GM23338 (cell line): Measurements from ENCODE around the gene SLC35F4. TPM values are rescaled to one million over a fixed set of nuclear protein-coding genes. Genes with fewer than 3 reads are reported as not detected.

Experiments used
- ATAC-seq: fragments of 200-7000 bp; cut with Tn5 transposase; 3 replicates; pipeline ENCODE4 v1.9.1; 2020
- DNase-seq: peaks from one replicate; pipeline ENCODE4 v3.0.0-alpha.2; 2015; ENCODE audit warnings: low spot score
- H2AFZ ChIP-seq: fragments of 200-600 bp; sonication (generic); 2 replicates; pipeline ENCODE4 v1.8.0; 2016; ENCODE audit warnings: antibody characterized with exemption, mild to moderate bottlenecking, moderate library complexity
- H3F3A ChIP-seq: fragments of 200-600 bp; sonication (generic); replicated peaks from 2 replicates; pipeline ENCODE4 v1.8.0; 2017; ENCODE audit warnings: antibody characterized with exemption, mixed run types, low read depth
- H3K27ac ChIP-seq: fragments of 200-600 bp; sonication (generic); 2 replicates; pipeline ENCODE4 v1.6.1; 2016; ENCODE audit warnings: low read depth
- H3K27me3 ChIP-seq: fragments of 200-600 bp; sonication (generic); 2 replicates; pipeline ENCODE4 v1.8.0; 2016; ENCODE audit warnings: mild to moderate bottlenecking, mixed run types, moderate library complexity; ENCODE audit not compliant: insufficient read depth
- H3K36me3 ChIP-seq: fragments of 200-600 bp; sonication (generic); 2 replicates; pipeline ENCODE4 v1.8.0; 2016; ENCODE audit warnings: mild to moderate bottlenecking; ENCODE audit not compliant: insufficient read depth
- H3K4me1 ChIP-seq: fragments of 200-600 bp; sonication (generic); 2 replicates; pipeline ENCODE4 v1.8.0; 2016; ENCODE audit warnings: mild to moderate bottlenecking, moderate library complexity; ENCODE audit not compliant: insufficient read depth
- H3K4me2 ChIP-seq: fragments of 200-600 bp; sonication (generic); 2 replicates; pipeline ENCODE4 v1.7.1; 2017; ENCODE audit warnings: mixed run types
- H3K4me3 ChIP-seq: fragments of 200-600 bp; sonication (generic); 2 replicates; pipeline ENCODE4 v1.6.1; 2016; ENCODE audit warnings: mixed run types
- H3K79me2 ChIP-seq: fragments of 200-600 bp; sonication (generic); replicated peaks from 2 replicates; pipeline ENCODE4 v1.8.0; 2017; ENCODE audit warnings: mild to moderate bottlenecking; ENCODE audit not compliant: insufficient read depth
- H3K9me2 ChIP-seq: fragments of 200-600 bp; sonication (generic); 2 replicates; pipeline ENCODE4 v1.8.0; 2017; ENCODE audit not compliant: insufficient read depth
- H4K20me1 ChIP-seq: fragments of 200-600 bp; sonication (generic); replicated peaks from 2 replicates; pipeline ENCODE4 v1.8.0; 2017; ENCODE audit warnings: mild to moderate bottlenecking; ENCODE audit not compliant: insufficient read depth
- H3K27ac Mint-ChIP-seq: 2 replicates; pipeline ENCODE4 v1.8.0; 2020; ENCODE audit warnings: inconsistent platforms, mild to moderate bottlenecking, moderate library complexity, mixed read lengths
- H3K27me3 Mint-ChIP-seq: 3 replicates; pipeline ENCODE4 v1.8.0; 2022; ENCODE audit warnings: low read depth, mild to moderate bottlenecking, moderate library complexity, mixed read lengths, inconsistent platforms; ENCODE audit not compliant: insufficient read depth, poor library complexity
- H3K36me3 Mint-ChIP-seq: 3 replicates; pipeline ENCODE4 v1.8.0; 2021; ENCODE audit warnings: low read depth, mild to moderate bottlenecking, inconsistent platforms, moderate library complexity, mixed read lengths
- H3K4me1 Mint-ChIP-seq: 3 replicates; pipeline ENCODE4 v1.8.0; 2020; ENCODE audit warnings: mild to moderate bottlenecking, inconsistent platforms, mixed read lengths
- H3K4me3 Mint-ChIP-seq: 3 replicates; pipeline ENCODE4 v1.8.0; 2021; ENCODE audit warnings: moderate library complexity, mild to moderate bottlenecking, inconsistent platforms, mixed read lengths
- H3K9me3 Mint-ChIP-seq: 3 replicates; pipeline ENCODE4 v1.8.0; 2020; ENCODE audit warnings: moderate library complexity, mild to moderate bottlenecking, inconsistent platforms, mixed read lengths
- CREB1 ChIP-seq: fragments of 250-450 bp; sonication (Bioruptor Pico); IDR thresholded peaks from 2 replicates; pipeline ENCODE4 v1.5.0; 2020; ENCODE audit warnings: low read depth, mild to moderate bottlenecking, moderate library complexity
- EZH2phosphoT487 ChIP-seq: fragments of 200-600 bp; sonication (generic); IDR thresholded peaks from one replicate; pipeline ENCODE4 v1.8.1; 2018; ENCODE audit warnings: antibody characterized with exemption; ENCODE audit not compliant: unreplicated experiment
- POLR2AphosphoS5 ChIP-seq: IDR thresholded peaks from 2 replicates; pipeline ENCODE4 v1.6.1; 2016; ENCODE audit warnings: antibody characterized with exemption, low read depth
- STAT1 ChIP-seq: IDR thresholded peaks from one replicate; pipeline ENCODE4 v1.6.1; 2016; ENCODE audit warnings: antibody characterized with exemption; ENCODE audit not compliant: unreplicated experiment
- ZNF331 ChIP-seq: fragments of 250-450 bp; sonication (Bioruptor Pico); IDR thresholded peaks from 2 replicates; pipeline ENCODE4 v1.5.0; 2020; ENCODE audit warnings: low read depth, mild to moderate bottlenecking, moderate library complexity
- ZNF462 ChIP-seq: fragments of 250-450 bp; sonication (Bioruptor Pico); IDR thresholded peaks from 2 replicates; pipeline ENCODE4 v1.5.0; 2020; ENCODE audit warnings: mild to moderate bottlenecking, moderate library complexity
- polyA plus RNA-seq: library from polyadenylated mRNA; unstranded; fragments of >200 nt; fragmentation: Nextera tagmentation; extraction: Ambion mirVana; gene quantifications from 2 replicates; pipeline ENCODE4 v1.2.1, GENCODE V29; 2016
- total RNA-seq: library from RNA; depleted of rRNA; stranded (reverse); fragments of >200 nt; shearing (Covaris generic); gene quantifications from 2 replicates; pipeline ENCODE4 v1.2.3, GENCODE V29; 2014
- TF ChIP-seq, protein P1 (sequence below): IDR thresholded peaks from 2 replicates; pipeline ENCODE4 v1.6.1; 2016; ENCODE audit warnings: antibody characterized with exemption

SLC35F4 gene
- total and polyA plus RNA-seq, 2 experiments from 2014 or later = 0.10 TPM; not detected in 1

- no peak overlapping the region for H3K4me3 ChIP-seq
- H3K9me2 ChIP-seq = no peaks in the 10 kb centered on the region
- no peaks in the 10 kb centered on the region for H3K79me2 ChIP-seq
- Mint-ChIP-seq H3K9me3 (no peaks in the 10 kb centered on the region), H3K4me1 (peaks cover 11% of the 10 kb centered on the region), H3K27me3 (peaks cover 4% of the 10 kb centered on the region), H3K27ac (no peak overlapping the region), H3K36me3 (no peaks in the 10 kb centered on the region), H3K4me3 (no peak overlapping the region)
- no peaks in the 10 kb centered on the region for H3K27me3 ChIP-seq
- TF ChIP-seq STAT1 (no peak), POLR2AphosphoS5 (no peak), ZNF331 (CRISPR knock-in tag) (no peak), EZH2phosphoT487 (no peak), ZNF462 (CRISPR knock-in tag) (no peak), CREB1 (CRISPR knock-in tag) (no peak)
- TF ChIP-seq, protein P1, sequence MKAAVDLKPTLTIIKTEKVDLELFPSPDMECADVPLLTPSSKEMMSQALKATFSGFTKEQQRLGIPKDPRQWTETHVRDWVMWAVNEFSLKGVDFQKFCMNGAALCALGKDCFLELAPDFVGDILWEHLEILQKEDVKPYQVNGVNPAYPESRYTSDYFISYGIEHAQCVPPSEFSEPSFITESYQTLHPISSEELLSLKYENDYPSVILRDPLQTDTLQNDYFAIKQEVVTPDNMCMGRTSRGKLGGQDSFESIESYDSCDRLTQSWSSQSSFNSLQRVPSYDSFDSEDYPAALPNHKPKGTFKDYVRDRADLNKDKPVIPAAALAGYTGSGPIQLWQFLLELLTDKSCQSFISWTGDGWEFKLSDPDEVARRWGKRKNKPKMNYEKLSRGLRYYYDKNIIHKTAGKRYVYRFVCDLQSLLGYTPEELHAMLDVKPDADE = no peak
- no peaks in the 10 kb centered on the region for H3K4me1 ChIP-seq
- ATAC-seq = no peak
- no peaks in the 10 kb centered on the region for H4K20me1 ChIP-seq
- H3F3A ChIP-seq = no peaks in the 10 kb centered on the region
- no peak overlapping the region for H3K4me2 ChIP-seq
- DNase-seq = no peak
- H3K27ac ChIP-seq = no peak overlapping the region
- H3K36me3 ChIP-seq = no peaks in the 10 kb centered on the region
- 0 out of 2 replicates have a peak overlapping the region, but pooled peaks have one; percentile 8 for H2AFZ ChIP-seq
Measured at GRCh38 chr14:57575482-57575881, 290.4 kb downstream of the SLC35F4 start.
